HG02678 (cell line): ENCODE data around the gene NLGN2.

Source experiments
- ATAC-seq: cut with Tn5 transposase; IDR thresholded peaks from one replicate; pipeline ENCODE4 v1.9.1; 2021; ENCODE audit warnings: mild to moderate bottlenecking, moderate library complexity; ENCODE audit not compliant: unreplicated experiment

Gene NLGN2

DNA sequence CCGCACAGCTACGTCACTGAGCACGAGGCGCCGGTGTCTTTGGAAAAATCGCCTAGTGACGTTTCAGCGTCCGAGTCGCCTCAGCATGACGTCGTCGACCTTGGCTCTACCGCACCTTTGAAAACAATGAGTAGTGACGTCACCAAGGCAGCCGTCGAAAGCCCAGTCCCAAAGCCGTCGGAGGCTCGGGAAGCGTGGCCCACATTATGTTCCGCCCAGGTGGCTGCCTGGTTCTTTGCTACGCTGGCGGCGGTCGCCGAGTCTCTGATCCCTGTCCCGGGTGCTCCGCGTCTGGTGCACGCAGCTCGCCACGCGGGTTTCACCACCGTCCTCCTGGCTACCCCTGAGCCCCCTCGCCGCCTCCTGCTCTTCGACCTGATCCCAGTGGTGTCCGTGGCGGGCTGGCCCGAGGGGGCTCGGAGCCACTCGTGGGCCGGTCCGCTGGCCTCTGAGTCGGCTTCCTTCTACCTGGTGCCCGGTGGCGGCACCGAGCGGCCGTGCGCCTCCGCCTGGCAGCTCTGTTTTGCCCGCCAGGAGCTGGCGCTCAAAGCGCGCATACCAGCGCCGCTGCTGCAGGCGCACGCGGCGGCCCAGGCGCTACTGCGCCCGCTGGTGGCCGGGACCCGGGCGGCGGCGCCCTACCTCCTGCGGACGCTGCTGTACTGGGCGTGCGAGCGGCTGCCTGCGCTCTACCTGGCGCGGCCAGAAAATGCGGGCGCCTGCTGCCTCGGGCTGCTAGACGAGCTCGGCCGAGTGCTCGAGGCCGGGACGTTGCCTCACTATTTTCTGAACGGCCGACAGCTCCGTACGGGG is 29.1 kb downstream of the NLGN2 start:
- no peak for ATAC-seq

- no peak for ATAC-seq
These were observed 29.8 kb downstream of the NLGN2 start for GRCh38 chr17:7437369-7437863.

DNA sequence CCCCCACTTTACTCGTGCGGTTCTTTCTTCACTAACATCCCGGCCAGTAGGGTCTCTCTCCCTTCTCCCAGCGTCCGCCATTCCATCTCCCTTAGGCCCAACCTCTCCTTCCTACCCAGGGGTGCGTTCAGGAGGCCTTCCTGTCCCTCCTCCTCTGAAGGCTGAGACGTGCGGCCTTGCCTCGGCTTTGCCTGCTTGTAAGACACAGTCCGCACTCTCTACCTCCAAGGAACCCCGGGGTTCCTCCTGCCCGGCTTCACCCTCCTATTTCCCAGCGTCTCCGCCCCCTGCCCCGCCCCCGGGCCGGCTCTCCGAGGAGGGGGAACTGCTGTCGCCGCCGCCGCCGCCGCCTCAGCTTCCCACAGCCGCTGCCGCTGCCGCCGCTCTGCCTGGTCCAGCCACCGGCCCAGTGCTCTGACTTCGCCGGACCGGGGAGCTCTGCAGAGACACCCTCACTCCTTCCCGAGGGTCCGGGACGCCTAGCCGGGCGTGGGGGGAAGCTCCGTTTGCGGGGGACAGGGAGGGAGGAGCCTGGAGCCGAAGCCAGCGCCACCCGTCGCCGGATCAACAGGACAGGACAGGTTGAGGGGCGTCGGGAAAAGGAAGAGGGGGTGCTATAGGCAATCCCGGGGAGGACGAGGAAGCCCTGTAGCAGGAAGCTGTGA is 30.4 kb downstream of the NLGN2 start:
- no peak for ATAC-seq

GRCh38 chr17:7438656-7439460 is 31.2 kb downstream of the NLGN2 start:
- ATAC-seq = no peak

DNA sequence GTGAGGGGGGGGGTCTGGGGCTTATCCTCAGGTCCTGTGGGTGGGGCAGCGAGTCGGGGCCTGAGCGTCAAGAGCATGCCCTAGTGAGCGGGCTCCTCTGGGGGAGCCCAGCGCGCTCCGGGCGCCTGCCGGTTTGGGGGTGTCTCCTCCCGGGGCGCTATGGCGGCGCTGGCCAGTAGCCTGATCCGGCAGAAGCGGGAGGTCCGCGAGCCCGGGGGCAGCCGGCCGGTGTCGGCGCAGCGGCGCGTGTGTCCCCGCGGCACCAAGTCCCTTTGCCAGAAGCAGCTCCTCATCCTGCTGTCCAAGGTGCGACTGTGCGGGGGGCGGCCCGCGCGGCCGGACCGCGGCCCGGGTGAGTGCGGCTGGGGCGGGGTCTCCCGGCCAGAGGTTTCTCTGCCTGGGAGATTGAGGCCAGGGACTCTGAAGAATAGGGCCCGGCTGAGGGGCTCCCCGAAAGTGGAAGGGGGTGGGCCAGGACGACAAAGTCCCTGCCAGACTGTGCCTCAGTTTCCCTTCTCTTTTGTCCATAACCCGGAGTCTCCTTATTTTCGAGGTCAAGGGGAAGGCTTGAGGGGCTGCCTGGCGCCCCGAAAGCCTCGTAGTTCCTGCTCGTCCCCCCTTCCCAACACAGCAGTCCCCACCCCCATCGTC is 31.9 kb downstream of the NLGN2 start, which contains the start of gene FGF11:
Gene FGF11 (plus strand): TSS at position 51 of the 651 bp plus-strand sequence. CDS start 109 bp downstream, at position 160.
- ATAC-seq = no peak

DNA sequence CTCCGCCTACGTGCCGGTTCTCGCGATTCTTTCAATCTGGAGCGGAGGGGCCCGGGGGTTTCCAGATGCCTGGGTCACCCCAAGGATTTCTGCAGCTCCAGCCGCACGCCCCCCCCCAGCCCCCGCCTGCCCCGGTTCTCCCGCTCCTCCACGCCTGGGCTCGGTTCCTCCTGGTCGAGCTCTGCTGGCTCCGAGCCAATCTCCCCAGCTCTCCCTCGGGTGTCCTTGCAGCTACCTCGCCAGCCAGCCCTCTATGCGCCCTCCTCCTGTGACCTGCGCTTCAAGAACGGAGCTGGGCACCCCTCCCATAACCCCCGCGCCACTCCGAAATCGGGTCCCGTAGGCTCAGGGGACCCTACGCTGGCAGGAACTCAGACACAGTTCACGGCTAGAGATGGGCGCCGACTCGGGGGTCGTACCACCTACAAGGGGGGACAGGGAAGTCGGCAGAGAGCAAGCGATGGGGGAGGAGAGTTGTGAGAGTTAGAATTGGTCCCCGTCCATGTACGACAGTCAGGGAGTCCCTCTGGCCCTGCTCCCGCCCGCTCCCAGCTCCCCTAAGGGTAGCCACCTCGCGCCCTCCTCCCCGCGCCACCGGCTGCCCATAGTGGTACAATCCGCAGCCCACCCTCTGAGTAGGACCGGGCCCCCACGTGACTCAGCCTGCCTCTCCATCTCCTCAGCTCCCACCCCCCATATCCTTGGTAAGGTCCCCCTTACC is 32.6 kb downstream of the NLGN2 start:
- ATAC-seq = no peak

DNA sequence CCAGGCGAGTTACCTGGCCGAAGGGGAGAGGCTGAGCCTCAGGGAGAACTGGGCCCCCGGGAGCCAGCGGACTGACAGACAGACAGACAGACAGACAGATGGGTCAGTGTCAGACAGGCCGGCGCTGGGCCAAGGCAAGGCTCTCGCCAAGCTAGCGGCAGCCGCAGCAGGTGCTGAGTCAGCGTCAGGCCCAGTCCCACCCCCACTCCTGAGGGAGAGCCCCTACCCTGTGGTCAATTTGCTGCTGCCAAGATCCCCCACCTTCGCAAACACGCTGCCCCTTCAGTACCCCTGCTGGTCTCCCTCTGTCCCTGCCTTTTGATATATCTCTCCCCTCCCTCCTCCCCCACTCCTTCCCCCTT is 33.2 kb downstream of the NLGN2 start:
- no peak for ATAC-seq

DNA sequence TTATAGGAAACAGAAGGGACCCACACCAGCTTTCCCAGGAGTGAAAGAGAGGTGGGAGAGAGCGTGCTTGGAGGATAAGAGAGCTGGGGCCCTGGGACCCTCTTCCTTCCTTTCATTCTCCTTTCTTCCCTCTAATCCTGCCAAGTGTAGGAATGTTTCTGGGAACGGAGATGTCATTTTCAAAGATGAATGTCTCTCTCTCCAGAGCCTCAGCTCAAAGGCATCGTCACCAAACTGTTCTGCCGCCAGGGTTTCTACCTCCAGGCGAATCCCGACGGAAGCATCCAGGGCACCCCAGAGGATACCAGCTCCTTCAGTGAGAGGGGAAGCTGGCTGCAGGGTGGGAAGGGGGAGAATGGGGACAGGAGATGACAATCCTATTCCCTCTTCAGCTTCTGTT is 33.6 kb downstream of the NLGN2 start:
- no peak for ATAC-seq

DNA sequence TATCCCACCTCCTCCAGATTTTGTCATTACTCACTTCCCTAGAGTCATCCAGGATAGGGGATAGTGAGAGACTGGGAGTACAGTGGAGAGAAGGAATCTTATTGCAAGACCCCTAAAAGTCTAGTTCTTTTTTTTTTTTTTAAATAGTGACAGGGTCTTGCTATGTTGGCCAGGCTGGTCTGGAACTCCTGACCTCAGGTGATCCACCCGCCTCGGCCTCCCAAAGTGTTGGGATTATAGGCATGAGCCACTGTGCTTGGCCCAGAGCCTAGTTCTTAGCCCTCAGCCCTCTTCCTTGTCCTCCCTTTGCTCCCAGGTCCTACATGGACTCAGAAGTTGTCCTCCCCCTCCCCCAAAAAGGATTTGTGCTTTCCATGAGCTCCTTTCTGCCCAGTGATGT is 34.5 kb downstream of the NLGN2 start:
- ATAC-seq = no peak

GRCh38 chr17:7443499-7444485 is 36.1 kb downstream of the NLGN2 start:
- no peak for ATAC-seq

DNA sequence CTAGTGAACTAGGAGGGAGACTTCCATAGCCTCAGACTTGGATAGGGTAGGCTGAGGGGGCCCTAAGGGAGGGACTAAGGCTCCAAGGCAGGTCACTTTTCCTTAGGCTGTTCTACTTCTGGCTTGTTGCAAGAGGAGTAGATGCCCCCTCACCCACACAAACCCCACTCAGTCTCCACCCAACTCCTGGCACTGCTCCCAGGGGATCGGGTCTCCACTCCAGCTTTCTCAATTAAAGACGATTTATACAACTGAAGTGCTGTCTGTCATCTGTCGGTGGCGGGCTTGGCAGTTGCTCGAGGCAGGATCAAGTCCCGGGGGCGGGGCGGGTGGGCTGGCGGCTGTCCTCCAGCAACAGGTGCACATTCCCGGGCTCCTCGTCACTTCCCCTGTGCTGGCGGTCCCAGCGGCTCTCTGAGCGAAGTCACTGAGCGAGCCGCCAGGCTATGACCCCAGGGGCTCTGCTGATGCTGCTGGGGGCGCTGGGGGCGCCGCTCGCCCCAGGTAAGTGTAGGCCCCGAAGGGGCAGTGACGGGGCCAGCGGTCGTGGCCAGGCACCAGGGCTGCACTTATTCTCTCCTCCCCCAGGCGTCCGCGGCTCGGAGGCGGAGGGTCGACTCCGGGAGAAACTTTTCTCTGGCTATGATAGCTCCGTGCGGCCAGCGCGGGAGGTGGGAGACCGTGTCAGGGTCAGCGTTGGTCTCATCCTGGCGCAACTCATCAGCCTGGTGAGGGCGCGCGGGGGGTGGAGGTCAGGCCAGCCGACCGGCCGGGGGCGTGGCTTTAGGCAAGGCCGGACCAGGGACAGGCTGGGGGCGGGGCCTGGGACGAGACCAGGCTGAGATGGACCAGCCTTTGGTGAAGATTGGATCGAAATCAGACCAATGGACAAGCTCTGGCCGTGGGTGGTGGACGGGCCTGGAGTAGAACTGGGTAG is 37.3 kb downstream of the NLGN2 start, which contains the start of gene CHRNB1:
Gene CHRNB1 (plus strand): TSS at position 380 of the 937 bp plus-strand sequence. CDS start 67 bp downstream, at position 447.
- ATAC-seq = peak; percentile 62

- peak; percentile 23 for ATAC-seq
These were observed 37.9 kb downstream of the NLGN2 start for GRCh38 chr17:7445619-7445968.

- ATAC-seq = no peak
These were observed 40.8 kb downstream of the NLGN2 start for GRCh38 chr17:7448461-7448860.

- no peak for ATAC-seq
These were observed 52.4 kb downstream of the NLGN2 start for GRCh38 chr17:7459961-7460545.

GRCh38 chr17:7460850-7461660 is 53.4 kb downstream of the NLGN2 start:
- ATAC-seq = no peak

DNA sequence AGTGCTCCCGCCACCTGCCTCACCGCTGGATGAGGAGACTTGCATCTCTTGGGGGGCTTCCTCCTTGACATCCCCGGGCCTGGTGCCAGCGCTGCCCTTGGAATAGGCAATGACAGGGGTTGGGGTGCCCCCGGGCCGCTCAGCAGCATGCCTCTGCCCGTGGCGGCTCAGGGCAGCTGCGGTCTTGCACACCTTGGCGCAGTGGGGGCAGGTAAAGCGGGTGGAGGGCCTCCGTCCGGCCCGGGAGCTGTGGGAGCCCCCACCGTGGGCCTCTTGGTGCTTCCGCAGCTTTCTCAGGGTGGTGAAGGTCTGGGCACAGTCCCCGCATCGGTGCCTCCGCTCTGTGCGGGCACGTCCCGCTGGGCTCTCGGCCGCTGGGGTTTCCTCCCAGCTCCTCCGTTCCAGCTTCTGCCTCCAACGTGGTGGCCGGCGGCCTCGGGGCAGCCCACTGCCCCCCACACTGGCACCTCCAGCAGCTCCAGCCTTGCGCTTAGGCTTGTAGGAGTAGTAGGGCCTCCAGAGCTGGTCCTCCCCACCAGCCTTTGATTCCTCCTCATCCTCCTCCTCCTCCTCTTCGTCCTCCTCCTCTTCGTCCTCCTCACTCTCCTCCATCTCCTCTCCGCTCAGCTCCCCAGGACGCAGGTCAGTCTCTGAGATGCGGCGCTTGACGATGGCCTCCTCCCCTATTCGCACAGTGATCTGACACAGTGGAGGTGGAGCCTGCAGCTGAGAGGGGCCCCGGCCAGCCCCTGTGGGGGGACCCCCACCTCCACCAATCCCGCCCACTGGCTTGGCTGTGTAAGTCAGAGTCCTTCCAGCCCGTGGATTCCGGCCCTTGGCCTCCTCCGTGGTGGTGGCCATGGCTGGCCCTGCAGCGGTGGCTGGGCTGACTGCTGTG is 55.1 kb downstream of the NLGN2 start:
- no peak for ATAC-seq
